CD4-positive, CD25-positive, alpha-beta regulatory T cell (primary cell): ENCODE results near the gene PRKAR1B. TPM values are rescaled to one million over a fixed set of nuclear protein-coding genes. Genes with fewer than 3 reads are reported as not detected.

ENCODE experiments used
- ATAC-seq, 2 donors: fragments of 150-1000 bp; cut with Tn5 transposase; one replicate each; pipeline ENCODE4 v1.10.0; 2021; ENCODE audit warnings: low read depth in 2 of 2, moderate number of reproducible peaks in 2 of 2, moderate library complexity in 1 of 2
- DNase-seq, 3 donors: peaks; one replicate each; pipeline versions ENCODE4 v3.0.0 to v3.0.0-alpha.2; 2012 to 2022; ENCODE audit warnings: mixed read lengths in 1 of 3
- H3K27ac ChIP-seq: one replicate; pipeline ENCODE4 v1.7.0; 2013; ENCODE audit warnings: mild to moderate bottlenecking, low read length; ENCODE audit not compliant: insufficient read depth, poor library complexity, severe bottlenecking
- H3K27me3 ChIP-seq: one replicate; pipeline ENCODE4 v1.7.0; 2013; ENCODE audit warnings: low read length; ENCODE audit not compliant: control insufficient read depth, insufficient read depth
- H3K36me3 ChIP-seq: one replicate; pipeline ENCODE4 v1.7.0; 2013; ENCODE audit warnings: mild to moderate bottlenecking, low read length, moderate library complexity; ENCODE audit not compliant: control insufficient read depth, insufficient read depth
- H3K4me1 ChIP-seq: 2 replicates; pipeline ENCODE4 v1.7.0; 2013; ENCODE audit warnings: mild to moderate bottlenecking, low read length; ENCODE audit not compliant: insufficient read depth, control insufficient read depth, poor library complexity, severe bottlenecking
- H3K4me3 ChIP-seq: one replicate; pipeline ENCODE4 v1.7.0; 2013; ENCODE audit warnings: low read depth, mild to moderate bottlenecking, low read length, moderate library complexity
- H3K9me3 ChIP-seq, 2 experiments: 1 replicate in 1 of 2; 2 replicates in 1 of 2; pipeline ENCODE4 v1.7.0; 2013; ENCODE audit warnings: low read length in 2 of 2, mild to moderate bottlenecking in 1 of 2, moderate library complexity in 1 of 2; ENCODE audit not compliant: control insufficient read depth in 2 of 2
- H3K27ac Mint-ChIP-seq, 3 donors: one replicate each; pipeline ENCODE4 v1.8.0; 2020 to 2022; ENCODE audit warnings: mild to moderate bottlenecking in 3 of 3, mixed read lengths in 3 of 3, moderate library complexity in 2 of 3
- H3K27me3 Mint-ChIP-seq: one replicate; pipeline ENCODE4 v1.8.0; 2022; ENCODE audit warnings: mild to moderate bottlenecking, mixed read lengths
- H3K36me3 Mint-ChIP-seq: one replicate; pipeline ENCODE4 v1.8.0; 2020; ENCODE audit warnings: mixed read lengths
- H3K4me1 Mint-ChIP-seq, 4 donors: one replicate each; pipeline ENCODE4 v1.8.0; 2020 to 2022; ENCODE audit warnings: mixed read lengths in 4 of 4, mild to moderate bottlenecking in 1 of 4
- H3K4me3 Mint-ChIP-seq, 4 donors: one replicate each; pipeline ENCODE4 v1.8.0; 2020 to 2022; ENCODE audit warnings: mild to moderate bottlenecking in 4 of 4, mixed read lengths in 4 of 4, moderate library complexity in 3 of 4
- H3K9me3 Mint-ChIP-seq, 7 donors: one replicate each; pipeline ENCODE4 v1.8.0; 2020 to 2022; ENCODE audit warnings: mixed read lengths in 7 of 7, mild to moderate bottlenecking in 3 of 7, moderate library complexity in 2 of 7
- polyA plus RNA-seq, 4 donors: library from polyadenylated mRNA; unstranded; fragments of 300-500 nt; fragmentation: Illumina TruSeq; gene quantifications; one replicate each; pipeline ENCODE4 v1.2.3, GENCODE V29; 2021
- total RNA-seq: library from RNA; stranded (reverse); gene quantifications from one replicate; pipeline ENCODE4 v1.2.3, GENCODE V29; 2022

Gene PRKAR1B
- total and polyA plus RNA-seq, 5 donors from 2014 or later: 4.9 to 12.5 (median 6.8) TPM

DNA sequence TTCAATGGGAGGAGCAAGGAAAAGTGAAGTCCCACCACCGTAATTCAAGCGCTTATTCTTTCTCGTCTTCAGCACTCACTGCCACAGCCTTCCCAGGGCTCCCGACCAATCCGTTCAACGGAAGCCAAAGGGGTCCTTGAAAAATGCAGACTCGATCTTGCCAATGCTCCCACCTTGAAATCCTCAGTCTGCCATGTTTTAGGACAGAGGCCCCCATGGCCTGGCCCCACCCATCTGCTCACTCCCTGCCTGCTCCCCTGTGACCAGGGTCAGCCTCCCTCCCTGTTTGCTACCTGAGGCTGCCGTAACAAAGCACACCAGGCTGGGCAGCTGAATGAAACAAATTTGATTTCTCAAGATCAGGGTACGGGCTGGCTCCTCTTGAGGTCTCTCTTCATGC lies 3.5 kb downstream of the PRKAR1B start:
- Histone ChIP-seq H3K4me3 (no peak overlapping the region), H3K4me1 (peaks cover 19% of the 10 kb centered on the region), H3K27ac (no peak overlapping the region), H3K9me3 (no peaks in the 10 kb centered on the region), H3K36me3 (no peaks in the 10 kb centered on the region), H3K27me3 (no peaks in the 10 kb centered on the region)
- ATAC-seq: no peak
- no peak overlapping the region for H3K4me3 Mint-ChIP-seq
- H3K27ac Mint-ChIP-seq: no peak overlapping the region
- peaks cover 0 to 4% (median under 1%) of the 10 kb centered on the region in 7 donors for H3K9me3 Mint-ChIP-seq
- peaks cover 23% of the 10 kb centered on the region for H3K36me3 Mint-ChIP-seq
- no peak for DNase-seq
- no peaks in the 10 kb centered on the region for H3K27me3 Mint-ChIP-seq
- H3K4me1 Mint-ChIP-seq: peaks cover 4 to 19% (median 15%) of the 10 kb centered on the region in 4 donors

GRCh38 chr7:721619-722248 lies 5.3 kb downstream of the PRKAR1B start:
- Histone ChIP-seq H3K4me1 (peaks cover 9% of the 10 kb centered on the region), H3K27ac (no peak overlapping the region), H3K4me3 (no peak overlapping the region), H3K27me3 (no peaks in the 10 kb centered on the region), H3K9me3 (no peaks in the 10 kb centered on the region), H3K36me3 (no peaks in the 10 kb centered on the region)
- peaks cover 23% of the 10 kb centered on the region for H3K36me3 Mint-ChIP-seq
- peaks cover 4 to 14% (median 8%) of the 10 kb centered on the region in 4 donors for H3K4me1 Mint-ChIP-seq
- DNase-seq (no peak), ATAC-seq (no peak)
- peaks cover 0 to 4% (median 1%) of the 10 kb centered on the region in 7 donors for H3K9me3 Mint-ChIP-seq
- H3K27ac Mint-ChIP-seq: no peak overlapping the region
- H3K4me3 Mint-ChIP-seq: no peak overlapping the region
- no peaks in the 10 kb centered on the region for H3K27me3 Mint-ChIP-seq

GRCh38 chr7:716636-717035 lies 10.4 kb downstream of the PRKAR1B start:
- no peak for ATAC-seq
- Histone ChIP-seq H3K9me3 (no peaks in the 10 kb centered on the region), H3K27ac (no peak overlapping the region), H3K4me3 (no peak overlapping the region), H3K27me3 (no peaks in the 10 kb centered on the region), H3K4me1 (peaks cover 4% of the 10 kb centered on the region), H3K36me3 (no peaks in the 10 kb centered on the region)
- no peak overlapping the region for H3K4me3 Mint-ChIP-seq
- H3K36me3 Mint-ChIP-seq: peaks cover 8% of the 10 kb centered on the region
- H3K4me1 Mint-ChIP-seq: peaks cover 4 to 10% (median 9%) of the 10 kb centered on the region in 4 donors
- no peak overlapping the region for H3K27ac Mint-ChIP-seq
- H3K9me3 Mint-ChIP-seq: peaks cover 0 to 1% (median under 1%) of the 10 kb centered on the region in 7 donors
- no peak for DNase-seq
- H3K27me3 Mint-ChIP-seq: no peaks in the 10 kb centered on the region

DNA sequence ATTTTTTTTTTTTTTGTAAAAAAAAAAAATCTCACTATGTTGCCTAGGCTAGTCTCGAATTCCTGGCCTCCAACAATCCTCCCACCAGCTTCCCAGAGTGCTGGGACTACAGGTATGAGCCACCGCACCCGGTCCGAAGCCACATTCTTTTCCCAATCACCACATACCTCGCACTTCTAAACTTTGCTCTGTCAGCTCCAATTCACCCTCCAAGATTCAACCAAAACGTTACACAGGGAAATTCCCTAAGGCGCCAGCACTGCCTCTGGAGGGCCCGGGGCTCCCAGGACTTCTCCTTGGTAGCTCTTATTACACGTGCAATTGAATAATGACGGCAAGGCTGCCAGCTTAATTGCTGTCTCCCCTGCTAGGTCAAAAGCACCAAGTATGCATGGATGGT lies 10.9 kb downstream of the PRKAR1B start:
- H3K4me3 ChIP-seq: no peak overlapping the region
- no peak for ATAC-seq
- no peaks in the 10 kb centered on the region for H3K9me3 ChIP-seq
- Mint-ChIP-seq H3K9me3 (peaks cover 0 to 1% (median 0%) of the 10 kb centered on the region in 7 donors), H3K27me3 (no peaks in the 10 kb centered on the region), H3K4me1 (peaks cover 4 to 10% (median 9%) of the 10 kb centered on the region in 4 donors), H3K4me3 (peak overlapping the region in 1 of 4 donors; percentile 62), H3K36me3 (peaks cover 7% of the 10 kb centered on the region), H3K27ac (no peak overlapping the region)
- no peaks in the 10 kb centered on the region for H3K27me3 ChIP-seq
- no peak overlapping the region for H3K27ac ChIP-seq
- no peaks in the 10 kb centered on the region for H3K36me3 ChIP-seq
- peaks cover 6% of the 10 kb centered on the region for H3K4me1 ChIP-seq
- DNase-seq: no peak

DNA sequence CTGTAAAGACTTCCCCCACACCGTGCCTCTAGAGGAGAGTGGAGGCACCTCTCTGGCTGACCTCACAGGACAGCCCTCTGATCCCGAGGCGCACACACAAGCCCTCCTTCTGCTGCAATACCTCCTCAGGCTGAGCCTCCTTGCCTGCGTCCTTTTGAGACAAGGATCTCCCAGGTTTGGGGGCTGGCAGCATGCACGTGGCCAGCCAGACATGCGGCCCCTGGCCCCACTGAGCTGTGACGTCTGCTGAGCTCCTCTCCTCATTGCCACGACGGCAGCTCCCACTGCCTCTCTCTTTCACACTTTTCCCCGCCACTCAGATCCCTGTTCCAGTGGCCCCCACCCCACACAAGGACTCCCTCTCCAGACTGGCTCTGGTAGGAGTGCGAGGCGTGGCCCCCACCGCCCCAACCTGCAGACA lies 12.8 kb downstream of the PRKAR1B start:
- Histone ChIP-seq H3K9me3 (no peaks in the 10 kb centered on the region), H3K4me3 (no peak overlapping the region), H3K27me3 (no peaks in the 10 kb centered on the region), H3K4me1 (peaks cover 6% of the 10 kb centered on the region), H3K36me3 (no peaks in the 10 kb centered on the region), H3K27ac (no peak overlapping the region)
- H3K4me1 Mint-ChIP-seq: peaks cover 0 to 13% (median 9%) of the 10 kb centered on the region in 4 donors
- peak overlapping the region in 1 of 3 donors; percentile 75 for H3K27ac Mint-ChIP-seq
- H3K27me3 Mint-ChIP-seq: no peaks in the 10 kb centered on the region
- no peak for DNase-seq
- no peaks in the 10 kb centered on the region for H3K36me3 Mint-ChIP-seq
- H3K9me3 Mint-ChIP-seq: peaks cover 0 to 1% (median 0%) of the 10 kb centered on the region in 7 donors
- H3K4me3 Mint-ChIP-seq: peak overlapping the region in 3 of 4 donors; percentile 35 to 80 (median 56)
- no peak for ATAC-seq

GRCh38 chr7:713488-714230 lies 13.4 kb downstream of the PRKAR1B start:
- peak overlapping the region; percentile 35 to 90 (median 75) for H3K27ac Mint-ChIP-seq
- no peaks in the 10 kb centered on the region for H3K27me3 Mint-ChIP-seq
- no peaks in the 10 kb centered on the region for H3K27me3 ChIP-seq
- peak overlapping the region; percentile 71 to 84 (median 77) for H3K4me3 Mint-ChIP-seq
- no peaks in the 10 kb centered on the region for H3K36me3 ChIP-seq
- ATAC-seq: no peak
- no peak for DNase-seq
- H3K9me3 Mint-ChIP-seq: peaks cover 0 to 1% (median 0%) of the 10 kb centered on the region in 7 donors
- peaks cover 6% of the 10 kb centered on the region for H3K4me1 ChIP-seq
- no peaks in the 10 kb centered on the region for H3K36me3 Mint-ChIP-seq
- H3K4me1 Mint-ChIP-seq: peaks cover 0 to 13% (median 9%) of the 10 kb centered on the region in 4 donors
- H3K9me3 ChIP-seq: no peaks in the 10 kb centered on the region
- no peak overlapping the region for H3K4me3 ChIP-seq
- H3K27ac ChIP-seq: no peak overlapping the region

DNA sequence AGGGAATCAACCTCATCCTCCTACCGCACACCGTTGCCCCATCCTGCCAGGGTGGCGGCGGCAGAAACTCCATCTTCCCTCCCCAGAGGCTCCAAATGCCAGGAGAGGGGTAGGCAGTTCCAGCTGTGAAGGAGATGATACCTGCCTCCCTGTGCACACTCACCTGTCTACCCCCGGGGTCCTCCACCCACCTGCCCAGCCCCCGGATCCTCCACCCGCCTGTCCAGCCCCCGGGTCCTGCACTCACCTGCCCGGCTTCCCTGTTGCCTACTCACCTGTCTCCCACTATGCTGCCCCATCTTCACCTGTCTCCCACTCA lies 14.0 kb downstream of the PRKAR1B start:
- no peaks in the 10 kb centered on the region for H3K36me3 ChIP-seq

More for the DNA sequence above, 14.0 kb downstream of the PRKAR1B start:
- Mint-ChIP-seq H3K36me3 (no peaks in the 10 kb centered on the region), H3K4me1 (peaks cover 0 to 13% (median 9%) of the 10 kb centered on the region in 4 donors), H3K27ac (peak overlapping the region in 2 of 3 donors; percentile 35 to 90), H3K9me3 (no peaks in the 10 kb centered on the region), H3K4me3 (peak overlapping the region; percentile 71 to 84 (median 77)), H3K27me3 (no peaks in the 10 kb centered on the region)
- H3K4me3 ChIP-seq: no peak overlapping the region
- no peak for ATAC-seq
- DNase-seq: no peak
- no peaks in the 10 kb centered on the region for H3K27me3 ChIP-seq
- no peaks in the 10 kb centered on the region for H3K9me3 ChIP-seq
- H3K4me1 ChIP-seq: peaks cover 6% of the 10 kb centered on the region
- no peak overlapping the region for H3K27ac ChIP-seq
